Endothelial cell of umbilical vein (primary cell): ENCODE data around the gene NKX1-1. TPM values are rescaled to one million over a fixed set of nuclear protein-coding genes. Genes with fewer than 3 reads are reported as not detected.

Source experiments
- BruUV-seq: library from RNA; stranded (reverse); fragments of 400-500 nt; replicated peaks from 2 replicates; lab custom pipeline; 2021; lab: Mats Ljungman, UMichigan
- CTCF ChIA-PET: fragments of 300-600, 350-600 bp; sonication (Branson Sonifier 250); formaldehyde crosslinking; loops from one replicate; lab custom pipeline; 2021; ENCODE audit warnings: antibody characterized with exemption, inconsistent platforms; lab: Charles Lee
- POLR2A ChIA-PET: fragments of 300-600, 350-600 bp; sonication (Branson Sonifier 250); formaldehyde crosslinking; loops from one replicate; lab custom pipeline; 2021; ENCODE audit warnings: antibody characterized with exemption, inconsistent platforms; lab: Charles Lee
- DNase-seq: peaks from one replicate; pipeline ENCODE4 v3.0.0-alpha.2; 2011; ENCODE audit warnings: low read depth, low spot score
- FAIRE-seq: peaks from 2 replicates; lab custom pipeline; 2011; peaks lifted over from hg19 to GRCh38; lab: Jason Lieb, UNC
- H2AFZ ChIP-seq: 2 replicates; pipeline ENCODE4 v1.6.0; 2012; ENCODE audit warnings: low read depth, low read length, control low read depth, inconsistent platforms
- H3K27ac ChIP-seq: 2 replicates; pipeline ENCODE4 v1.5.1; 2011; ENCODE audit warnings: low read depth, mild to moderate bottlenecking, control low read depth, low read length, moderate library complexity; ENCODE audit not compliant: insufficient read depth
- H3K27me3 ChIP-seq, 2 experiments: 2 replicates each; pipeline versions ENCODE4 v1.6.0 to v1.6.1; 2011; ENCODE audit warnings: low read length in 2 of 2, mixed read lengths in 1 of 2; ENCODE audit not compliant: control insufficient read depth in 2 of 2, insufficient read depth in 2 of 2
- H3K36me3 ChIP-seq, 2 experiments: 2 replicates in 1 of 2; 3 replicates in 1 of 2; pipeline ENCODE4 v1.5.1; 2011; ENCODE audit warnings: low read length in 2 of 2, mild to moderate bottlenecking in 1 of 2, moderate library complexity in 1 of 2; ENCODE audit not compliant: control insufficient read depth in 2 of 2, insufficient read depth in 2 of 2; ENCODE audit errors: extremely low read depth in 1 of 2
- H3K4me1 ChIP-seq: 3 replicates; pipeline ENCODE4 v1.5.1; 2011; ENCODE audit warnings: mild to moderate bottlenecking, low read length; ENCODE audit not compliant: control insufficient read depth, insufficient read depth; ENCODE audit errors: extremely low read depth
- H3K4me2 ChIP-seq: 2 replicates; pipeline ENCODE4 v1.6.1; 2011; ENCODE audit warnings: low read length, control low read depth, mixed read lengths; ENCODE audit not compliant: insufficient read depth
- H3K4me3 ChIP-seq, 3 experiments: fragments of 200-600 bp in 1 of 3; sonication (generic), shearing (Covaris generic) in 1 of 3; replicated peaks in 1 of 3; 2 replicates each; pipeline ENCODE4 v1.5.1; 2011 to 2016; ENCODE audit warnings: control low read depth in 3 of 3, low read length in 3 of 3, mild to moderate bottlenecking in 2 of 3, inconsistent platforms in 1 of 3, low read depth in 1 of 3, moderate library complexity in 1 of 3; ENCODE audit not compliant: insufficient read depth in 1 of 3
- H3K79me2 ChIP-seq: 2 replicates; pipeline ENCODE4 v1.6.0; 2012; ENCODE audit warnings: low read length, inconsistent platforms; ENCODE audit not compliant: control insufficient read depth, insufficient read depth
- H3K9ac ChIP-seq: replicated peaks from 2 replicates; pipeline ENCODE3; 2011; ENCODE audit warnings: low read length, control low read depth; ENCODE audit not compliant: insufficient read depth; ENCODE audit errors: extremely low read depth
- H3K9me1 ChIP-seq: replicated peaks from 3 replicates; pipeline ENCODE4 v1.6.0; 2011; ENCODE audit warnings: mild to moderate bottlenecking, low read length; ENCODE audit not compliant: control insufficient read depth, insufficient read depth; ENCODE audit errors: extremely low read depth
- H3K9me3 ChIP-seq: replicated peaks from 2 replicates; pipeline ENCODE4 v1.5.1; 2012; ENCODE audit warnings: low read length, inconsistent platforms; ENCODE audit not compliant: control insufficient read depth, insufficient read depth
- H4K20me1 ChIP-seq: replicated peaks from 2 replicates; pipeline ENCODE3; 2011; ENCODE audit warnings: mild to moderate bottlenecking, low read length; ENCODE audit not compliant: control insufficient read depth, insufficient read depth; ENCODE audit errors: extremely low read depth
- CTCF ChIP-seq, 2 donors: IDR thresholded peaks; 1 replicate in 1 of 2; 2 replicates in 1 of 2; pipeline ENCODE4 v1.5.1; 2011; ENCODE audit warnings: low read length in 2 of 2, mild to moderate bottlenecking in 2 of 2, moderate library complexity in 2 of 2, control low read depth in 1 of 2, inconsistent platforms in 1 of 2, low read depth in 1 of 2; ENCODE audit not compliant: insufficient read depth in 1 of 2; ENCODE audit errors: extremely low read depth in 1 of 2
- EZH2 ChIP-seq: IDR thresholded peaks from 2 replicates; pipeline ENCODE4 v1.6.1; 2012; ENCODE audit warnings: borderline replicate concordance, low read depth, mild to moderate bottlenecking, moderate library complexity, low read length, inconsistent platforms; ENCODE audit not compliant: severe bottlenecking
- FOS ChIP-seq: IDR thresholded peaks from 2 replicates; pipeline ENCODE4 v1.6.1; 2011; ENCODE audit warnings: mild to moderate bottlenecking, low read length, moderate library complexity, borderline replicate concordance; ENCODE audit not compliant: insufficient read depth
- GATA2 ChIP-seq: IDR thresholded peaks from 2 replicates; pipeline ENCODE4 v1.7.0; 2011; ENCODE audit warnings: low read depth, mild to moderate bottlenecking, moderate library complexity, mixed read lengths, low read length; ENCODE audit not compliant: insufficient read length, insufficient read depth
- JUN ChIP-seq: IDR thresholded peaks from 2 replicates; pipeline ENCODE4 v1.6.1; 2011; ENCODE audit warnings: borderline replicate concordance, low read depth; ENCODE audit not compliant: insufficient read length, insufficient read depth
- MAX ChIP-seq: IDR thresholded peaks from 2 replicates; pipeline ENCODE4 v1.6.1; 2011; ENCODE audit not compliant: insufficient read depth, insufficient read length
- MYC ChIP-seq: IDR thresholded peaks from one replicate; pipeline ENCODE4 v1.6.1; 2011; ENCODE audit warnings: mild to moderate bottlenecking, low read depth, low read length
- POLR2A ChIP-seq: IDR thresholded peaks from 2 replicates; pipeline ENCODE4 v1.6.1; 2012; ENCODE audit warnings: low read depth, mild to moderate bottlenecking, control low read depth, low read length
- POLR2AphosphoS5 ChIP-seq: IDR thresholded peaks from 2 replicates; pipeline ENCODE4 v1.6.1; 2012; ENCODE audit warnings: low read depth, mild to moderate bottlenecking, control low read depth, low read length, moderate library complexity; ENCODE audit not compliant: insufficient read depth
- dilution Hi-C: fragments of 300-500 bp; cut with MboI; formaldehyde crosslinking; loops from one replicate; pipeline ENCODE4 v1.15.0; 2019; ENCODE audit warnings: low sequenced_read_pairs; ENCODE audit not compliant: extremely low pct_ligation_motif_present
- intact Hi-C: fragments of 100-400 bp; cut with micrococcal nuclease; formaldehyde crosslinking; loops from one replicate; pipeline ENCODE4 v1.10.0; 2022
- polyA plus RNA-seq, 4 experiments: library from polyadenylated mRNA; depleted of rRNA in 3 of 4; stranded (reverse) in 3 of 4; unstranded in 1 of 4; fragments of >200 nt; gene quantifications; 2 replicates each; pipeline versions ENCODE4 v1.2.1 to v1.2.3, GENCODE V29; 2011 to 2012; ENCODE audit warnings: missing spikeins in 1 of 4
- total RNA-seq: library from RNA; stranded (reverse); gene quantifications from 2 replicates; pipeline ENCODE4 v1.2.3, GENCODE V29; 2021

The NKX1-1 gene
- total and polyA plus RNA-seq, 2 donors (not counting 3 experiments of a cell fraction or from before 2014, with no cell fraction given) = not detected

- no peaks in the 10 kb centered on the region for H3K36me3 ChIP-seq
- H2AFZ ChIP-seq = no peak overlapping the region
- CTCF ChIA-PET = no interaction called here
- no TSS peak for BruUV-seq
- dilution Hi-C loops = no loop called here
- no peak overlapping the region for H3K27ac ChIP-seq
- no peaks in the 10 kb centered on the region for H4K20me1 ChIP-seq
- H3K4me1 ChIP-seq = no peaks in the 10 kb centered on the region
- H3K4me2 ChIP-seq = no peak overlapping the region
- no peak overlapping the region for H3K9ac ChIP-seq
- intact Hi-C loops = no loop called here
- no peaks in the 10 kb centered on the region for H3K79me2 ChIP-seq
- DNase-seq (no peak), FAIRE-seq (no peak)
- peaks cover 21 to 34% of the 10 kb centered on the region in 2 experiments for H3K27me3 ChIP-seq
- H3K9me1 ChIP-seq = no peaks in the 10 kb centered on the region
- TF ChIP-seq FOS = no peak
- no peak for TF ChIP-seq CTCF (IDR thresholded peaks at IDR 0.05; ENCODE audit: extremely low read depth in 1 of 2, insufficient read depth in 1 of 2, low read depth in 1 of 2, low read length in 2 of 2)
- no peak for TF ChIP-seq EZH2
- no peak for TF ChIP-seq JUN
- TF ChIP-seq POLR2A = no peak
- no peak for TF ChIP-seq MAX
- TF ChIP-seq POLR2AphosphoS5 = no peak
- no peak for TF ChIP-seq GATA2
- no peak for TF ChIP-seq MYC
- peaks cover 5% of the 10 kb centered on the region for H3K9me3 ChIP-seq
- no peak overlapping the region for H3K4me3 ChIP-seq
- POLR2A ChIA-PET = no interaction called here
These were observed 6.6 kb downstream of the NKX1-1 start for GRCh38 chr4:1399508-1400190.
